ENCODE measurements around the gene PDZD7.

DNA sequence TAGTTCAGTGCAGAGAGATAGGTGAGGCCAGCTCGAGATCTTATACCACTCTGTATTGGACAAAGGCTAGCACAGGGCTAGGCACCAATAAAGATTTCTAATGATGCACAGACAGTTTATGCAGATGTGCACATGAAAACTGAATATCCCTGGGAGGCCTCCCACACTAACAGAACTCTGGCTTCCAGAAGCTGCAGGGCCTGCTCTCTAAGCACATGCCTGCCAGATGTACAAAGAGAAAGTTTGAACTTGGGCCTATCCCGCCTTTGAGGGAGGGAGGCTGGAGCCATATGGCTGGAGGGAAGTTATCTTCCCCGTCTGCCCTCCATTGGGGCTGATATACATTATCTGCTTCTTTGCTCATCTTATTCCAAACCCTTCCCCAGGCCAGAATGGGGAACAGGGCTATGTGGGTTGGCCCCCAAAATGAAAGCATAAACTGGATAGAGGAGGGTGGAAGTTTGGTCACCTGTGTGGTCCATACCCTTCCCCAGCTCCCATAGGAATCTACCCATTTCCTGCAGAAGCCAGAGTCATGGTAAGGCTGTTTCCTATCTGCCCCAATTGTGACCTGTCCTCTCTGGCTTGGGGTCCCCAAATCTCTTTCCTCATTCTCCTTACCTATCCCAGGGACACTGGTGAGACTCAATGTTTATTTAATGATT, 34.7 kb upstream of the PDZD7 start:
- TF ChIP-seq, protein P1, sequence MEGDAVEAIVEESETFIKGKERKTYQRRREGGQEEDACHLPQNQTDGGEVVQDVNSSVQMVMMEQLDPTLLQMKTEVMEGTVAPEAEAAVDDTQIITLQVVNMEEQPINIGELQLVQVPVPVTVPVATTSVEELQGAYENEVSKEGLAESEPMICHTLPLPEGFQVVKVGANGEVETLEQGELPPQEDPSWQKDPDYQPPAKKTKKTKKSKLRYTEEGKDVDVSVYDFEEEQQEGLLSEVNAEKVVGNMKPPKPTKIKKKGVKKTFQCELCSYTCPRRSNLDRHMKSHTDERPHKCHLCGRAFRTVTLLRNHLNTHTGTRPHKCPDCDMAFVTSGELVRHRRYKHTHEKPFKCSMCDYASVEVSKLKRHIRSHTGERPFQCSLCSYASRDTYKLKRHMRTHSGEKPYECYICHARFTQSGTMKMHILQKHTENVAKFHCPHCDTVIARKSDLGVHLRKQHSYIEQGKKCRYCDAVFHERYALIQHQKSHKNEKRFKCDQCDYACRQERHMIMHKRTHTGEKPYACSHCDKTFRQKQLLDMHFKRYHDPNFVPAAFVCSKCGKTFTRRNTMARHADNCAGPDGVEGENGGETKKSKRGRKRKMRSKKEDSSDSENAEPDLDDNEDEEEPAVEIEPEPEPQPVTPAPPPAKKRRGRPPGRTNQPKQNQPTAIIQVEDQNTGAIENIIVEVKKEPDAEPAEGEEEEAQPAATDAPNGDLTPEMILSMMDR (IDR thresholded peaks at IDR 0.05) = no peak
- no peak for TF ChIP-seq EP300 (IDR thresholded peaks at IDR 0.05)

Data from ovary (tissue), 3 donors.